CD14-positive monocyte (primary cell): Measurements from ENCODE around the gene CIB4. TPM values are rescaled to one million over a fixed set of nuclear protein-coding genes. Genes with fewer than 3 reads are reported as not detected.
A peak's percentile ranks its signal among the peaks of the same experiment; 100 is the strongest.

Experiments
- DNase-seq, 3 donors: peaks; one replicate each; pipeline ENCODE4 v3.0.0-alpha.2; 2011 to 2022
- H2AFZ ChIP-seq: 2 replicates; pipeline ENCODE4 v1.6.0; 2012; ENCODE audit warnings: mild to moderate bottlenecking, low read depth, low read length, inconsistent platforms; ENCODE audit not compliant: insufficient read depth, poor library complexity, severe bottlenecking
- H3K27ac ChIP-seq, 2 donors: 1 replicate in 1 of 2; 2 replicates in 1 of 2; pipeline ENCODE4 v1.5.1; 2012 to 2013; ENCODE audit warnings: low read length in 2 of 2, control low read depth in 1 of 2, inconsistent platforms in 1 of 2, low read depth in 1 of 2, mild to moderate bottlenecking in 1 of 2
- H3K27me3 ChIP-seq, 2 donors: one replicate each; pipeline versions ENCODE4 v1.6.0 to v1.6.1; 2011 to 2013; ENCODE audit warnings: low read length in 2 of 2; ENCODE audit not compliant: control insufficient read depth in 2 of 2, insufficient read depth in 2 of 2
- H3K36me3 ChIP-seq, 2 donors: replicated peaks in 1 of 2; 1 replicate in 1 of 2; 2 replicates in 1 of 2; pipeline versions ENCODE4 v1.5.1 to v1.6.1; 2012 to 2013; ENCODE audit warnings: low read length in 2 of 2, control low read depth in 1 of 2, inconsistent platforms in 1 of 2, mild to moderate bottlenecking in 1 of 2; ENCODE audit not compliant: insufficient read depth in 2 of 2, control insufficient read depth in 1 of 2
- H3K4me1 ChIP-seq, 2 donors: 1 replicate in 1 of 2; 2 replicates in 1 of 2; pipeline versions ENCODE4 v1.5.1 to v1.6.1; 2012 to 2013; ENCODE audit warnings: low read length in 2 of 2, control low read depth in 1 of 2, inconsistent platforms in 1 of 2, mild to moderate bottlenecking in 1 of 2, moderate library complexity in 1 of 2; ENCODE audit not compliant: insufficient read depth in 2 of 2, control insufficient read depth in 1 of 2
- H3K4me2 ChIP-seq: replicated peaks from 2 replicates; pipeline ENCODE3; 2012; ENCODE audit warnings: low read length, moderate library complexity, mild to moderate bottlenecking; ENCODE audit not compliant: poor library complexity, severe bottlenecking; ENCODE audit errors: extremely low read depth
- H3K4me3 ChIP-seq, 3 experiments: fragments of 200-600 bp in 1 of 3; sonication (generic) in 1 of 3; replicated peaks in 1 of 3; 1 replicate in 2 of 3; 2 replicates in 1 of 3; pipeline ENCODE4 v1.5.1; 2011 to 2013; ENCODE audit warnings: low read length in 3 of 3, mild to moderate bottlenecking in 3 of 3, control low read depth in 2 of 3, low read depth in 2 of 3, inconsistent platforms in 1 of 3, moderate library complexity in 1 of 3
- H3K79me2 ChIP-seq: 2 replicates; pipeline ENCODE4 v1.6.0; 2012; ENCODE audit warnings: mild to moderate bottlenecking, control low read depth, inconsistent platforms, low read length, moderate library complexity; ENCODE audit not compliant: insufficient read depth
- H3K9ac ChIP-seq: 2 replicates; pipeline ENCODE4 v1.6.0; 2017; ENCODE audit warnings: low read length, mild to moderate bottlenecking; ENCODE audit not compliant: insufficient read depth, poor library complexity, severe bottlenecking
- H3K9me3 ChIP-seq, 2 donors: replicated peaks in 1 of 2; 1 replicate in 1 of 2; 2 replicates in 1 of 2; pipeline versions ENCODE4 v1.5.1 to v1.6.1; 2012 to 2013; ENCODE audit warnings: low read length in 2 of 2, control low read depth in 1 of 2; ENCODE audit not compliant: control insufficient read depth in 1 of 2, insufficient read depth in 1 of 2
- H4K20me1 ChIP-seq: 2 replicates; pipeline ENCODE4 v1.6.0; 2012; ENCODE audit warnings: mild to moderate bottlenecking, low read length, control low read depth, moderate library complexity; ENCODE audit not compliant: insufficient read depth
- H3K27ac Mint-ChIP-seq, 7 donors: one replicate each; pipeline ENCODE4 v1.8.0; 2020; ENCODE audit warnings: mild to moderate bottlenecking in 7 of 7, mixed read lengths in 7 of 7, moderate library complexity in 6 of 7, inconsistent platforms in 2 of 7
- H3K27me3 Mint-ChIP-seq, 3 donors: one replicate each; pipeline ENCODE4 v1.8.0; 2021 to 2022; ENCODE audit warnings: low read depth in 3 of 3, mild to moderate bottlenecking in 3 of 3, mixed read lengths in 3 of 3, moderate library complexity in 3 of 3, inconsistent platforms in 1 of 3
- H3K36me3 Mint-ChIP-seq, 2 donors: one replicate each; pipeline ENCODE4 v1.8.0; 2020; ENCODE audit warnings: mixed read lengths in 2 of 2, inconsistent platforms in 1 of 2, mild to moderate bottlenecking in 1 of 2
- H3K4me1 Mint-ChIP-seq: one replicate; pipeline ENCODE4 v1.8.0; 2020; ENCODE audit warnings: mild to moderate bottlenecking, mixed read lengths
- H3K4me3 Mint-ChIP-seq, 2 donors: one replicate each; pipeline ENCODE4 v1.8.0; 2020; ENCODE audit warnings: mild to moderate bottlenecking in 2 of 2, mixed read lengths in 2 of 2, moderate library complexity in 1 of 2
- H3K9me3 Mint-ChIP-seq, 7 donors: one replicate each; pipeline ENCODE4 v1.8.0; 2020 to 2022; ENCODE audit warnings: mixed read lengths in 7 of 7, mild to moderate bottlenecking in 6 of 7, moderate library complexity in 6 of 7, inconsistent platforms in 2 of 7
- WGBS: methylation state at CpG from one replicate; pipeline ENCODE4 v1.1.5; 2013; ENCODE audit warnings: missing lambda C conversion rate; ENCODE audit not compliant: insufficient coverage; 5-methylcytosine and 5-hydroxymethylcytosine counted together
- intact Hi-C, 2 donors: fragments of 100-400 bp; cut with micrococcal nuclease; formaldehyde crosslinking; loops; one replicate each; pipeline versions ENCODE4 v1.15.0 to v1.15.1; 2023
- polyA plus RNA-seq, 3 donors: library from polyadenylated mRNA; depleted of rRNA in 1 of 3; unstranded in 2 of 3; stranded (reverse) in 1 of 3; fragments of 300-500 nt in 2 of 3; fragments of >200 nt in 1 of 3; fragmentation: Illumina TruSeq in 2 of 3; gene quantifications; 1 replicate in 2 of 3; 2 replicates in 1 of 3; pipeline ENCODE4 v1.2.3, GENCODE V29; 2012 to 2021
- TF ChIP-seq, protein P1 (sequence below): fragments of 200-600 bp; IDR thresholded peaks from one replicate; pipeline ENCODE4 v1.8.0; 2022; ENCODE audit warnings: antibody characterized with exemption, mild to moderate bottlenecking

CIB4 gene
- polyA plus RNA-seq, 3 donors = not detected

DNA sequence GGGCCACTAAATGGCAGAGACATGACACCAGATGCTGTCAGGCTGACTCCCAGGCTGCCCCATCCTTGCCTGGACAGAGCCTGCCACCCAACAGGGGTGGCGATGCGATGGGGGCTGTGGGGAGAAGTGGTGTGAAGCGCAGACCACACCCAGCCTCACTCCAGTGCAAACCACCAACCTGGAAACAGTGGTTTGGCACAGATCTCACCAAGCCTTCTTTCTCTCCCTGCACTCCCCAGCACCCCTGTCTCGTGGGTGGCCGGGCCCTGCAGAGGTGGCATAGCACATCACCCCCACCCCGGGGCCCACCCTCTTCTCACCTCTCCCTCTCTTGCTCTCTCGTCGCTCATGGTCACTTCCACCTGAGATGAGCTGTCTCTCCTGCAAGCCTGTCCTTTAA lies 32.6 kb downstream of the CIB4 start:
- peaks cover 3 to 18% (median 12%) of the 10 kb centered on the region in 3 donors for H3K27me3 Mint-ChIP-seq
- H3K4me1 ChIP-seq = peaks cover 0 to 8% of the 10 kb centered on the region in 2 donors
- intact Hi-C loops = no loop called here

GRCh38 chr2:26607698-26608097 lies 33.5 kb downstream of the CIB4 start:
- Mint-ChIP-seq H3K9me3 (peaks cover 0 to 6% (median 1%) of the 10 kb centered on the region in 7 donors), H3K27ac (peak overlapping the region in 1 of 7 donors; percentile 45), H3K36me3 (no peaks in the 10 kb centered on the region), H3K4me3 (no peak overlapping the region), H3K4me1 (peaks cover 4% of the 10 kb centered on the region), H3K27me3 (peaks cover 6 to 21% (median 14%) of the 10 kb centered on the region in 3 donors)
- no peak for DNase-seq
- Histone ChIP-seq H4K20me1 (no peaks in the 10 kb centered on the region), H3K27ac (no peak overlapping the region), H3K9me3 (no peaks in the 10 kb centered on the region), H3K27me3 (no peaks in the 10 kb centered on the region), H3K4me1 (peaks cover 0 to 7% of the 10 kb centered on the region in 2 donors), H3K4me3 (no peak overlapping the region), H2AFZ (no peak overlapping the region), H3K9ac (no peak overlapping the region), H3K4me2 (no peak overlapping the region), H3K36me3 (no peaks in the 10 kb centered on the region), H3K79me2 (no peaks in the 10 kb centered on the region)
- TF ChIP-seq, protein P1, sequence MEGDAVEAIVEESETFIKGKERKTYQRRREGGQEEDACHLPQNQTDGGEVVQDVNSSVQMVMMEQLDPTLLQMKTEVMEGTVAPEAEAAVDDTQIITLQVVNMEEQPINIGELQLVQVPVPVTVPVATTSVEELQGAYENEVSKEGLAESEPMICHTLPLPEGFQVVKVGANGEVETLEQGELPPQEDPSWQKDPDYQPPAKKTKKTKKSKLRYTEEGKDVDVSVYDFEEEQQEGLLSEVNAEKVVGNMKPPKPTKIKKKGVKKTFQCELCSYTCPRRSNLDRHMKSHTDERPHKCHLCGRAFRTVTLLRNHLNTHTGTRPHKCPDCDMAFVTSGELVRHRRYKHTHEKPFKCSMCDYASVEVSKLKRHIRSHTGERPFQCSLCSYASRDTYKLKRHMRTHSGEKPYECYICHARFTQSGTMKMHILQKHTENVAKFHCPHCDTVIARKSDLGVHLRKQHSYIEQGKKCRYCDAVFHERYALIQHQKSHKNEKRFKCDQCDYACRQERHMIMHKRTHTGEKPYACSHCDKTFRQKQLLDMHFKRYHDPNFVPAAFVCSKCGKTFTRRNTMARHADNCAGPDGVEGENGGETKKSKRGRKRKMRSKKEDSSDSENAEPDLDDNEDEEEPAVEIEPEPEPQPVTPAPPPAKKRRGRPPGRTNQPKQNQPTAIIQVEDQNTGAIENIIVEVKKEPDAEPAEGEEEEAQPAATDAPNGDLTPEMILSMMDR = no peak
- 94% methylated on average over 8 of the region's 8 CpGs for WGBS
- intact Hi-C loops = no loop called here

More for the DNA sequence above, 32.6 kb downstream of the CIB4 start:
- Histone ChIP-seq H4K20me1 (no peaks in the 10 kb centered on the region), H3K9ac (no peak overlapping the region), H3K4me2 (no peak overlapping the region), H3K79me2 (no peaks in the 10 kb centered on the region), H3K4me3 (no peak overlapping the region), H3K9me3 (no peaks in the 10 kb centered on the region), H2AFZ (no peak overlapping the region), H3K36me3 (no peaks in the 10 kb centered on the region), H3K27ac (no peak overlapping the region), H3K27me3 (no peaks in the 10 kb centered on the region)
- Mint-ChIP-seq H3K27ac (no peak overlapping the region), H3K4me3 (no peak overlapping the region), H3K9me3 (peaks cover 0 to 6% (median under 1%) of the 10 kb centered on the region in 7 donors), H3K4me1 (peaks cover 5% of the 10 kb centered on the region), H3K36me3 (no peaks in the 10 kb centered on the region)
- TF ChIP-seq, protein P1 = no peak
- DNase-seq = no peak
- WGBS = 34% methylated on average over 2 of the region's 8 CpGs
